ENCODE measurements around the gene DAPK1.

DAPK1 gene

DNA sequence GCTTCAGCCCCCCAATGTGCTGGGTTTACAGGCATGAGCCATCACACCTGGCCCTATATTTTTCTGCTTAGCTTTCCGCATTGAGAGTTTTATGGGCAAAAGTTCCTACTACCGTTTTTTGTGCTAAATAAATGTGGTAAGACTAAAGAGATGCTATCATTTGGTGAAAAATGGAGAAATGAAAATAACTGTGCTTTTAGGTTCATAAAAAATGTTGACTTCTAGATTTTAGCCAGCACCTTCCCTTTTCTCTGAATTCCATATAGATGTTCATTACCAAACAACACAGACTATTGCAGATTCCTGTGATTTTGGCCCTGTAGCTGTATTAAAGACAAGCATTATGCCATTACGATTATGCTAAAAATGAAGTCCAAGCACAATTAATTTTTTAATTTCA, 156.3 kb downstream of the DAPK1 start:
- Histone ChIP-seq H3K4me3 (ENCODE audit: low read length) (no peak overlapping the region), H3K4me1 (ENCODE audit: low read length) (no peaks in the 10 kb centered on the region), H3K27me3 (ENCODE audit: low read depth, low read length) (no peaks in the 10 kb centered on the region), H3K9ac (ENCODE audit: low read length) (no peak overlapping the region), H2AFZ (ENCODE audit: low read depth, low read length) (no peak overlapping the region), H3K4me2 (ENCODE audit: low read length) (no peak overlapping the region), H3K79me2 (ENCODE audit: low read length) (no peaks in the 10 kb centered on the region), H3K27ac (ENCODE audit: low read length) (no peak overlapping the region), H4K20me1 (ENCODE audit: insufficient read depth, low read length) (no peaks in the 10 kb centered on the region), H3K9me3 (ENCODE audit: insufficient read depth, low read length) (no peaks in the 10 kb centered on the region), H3K36me3 (replicated peaks; ENCODE audit: low read depth, low read length) (no peaks in the 10 kb centered on the region)
- TF ChIP-seq, protein P1, sequence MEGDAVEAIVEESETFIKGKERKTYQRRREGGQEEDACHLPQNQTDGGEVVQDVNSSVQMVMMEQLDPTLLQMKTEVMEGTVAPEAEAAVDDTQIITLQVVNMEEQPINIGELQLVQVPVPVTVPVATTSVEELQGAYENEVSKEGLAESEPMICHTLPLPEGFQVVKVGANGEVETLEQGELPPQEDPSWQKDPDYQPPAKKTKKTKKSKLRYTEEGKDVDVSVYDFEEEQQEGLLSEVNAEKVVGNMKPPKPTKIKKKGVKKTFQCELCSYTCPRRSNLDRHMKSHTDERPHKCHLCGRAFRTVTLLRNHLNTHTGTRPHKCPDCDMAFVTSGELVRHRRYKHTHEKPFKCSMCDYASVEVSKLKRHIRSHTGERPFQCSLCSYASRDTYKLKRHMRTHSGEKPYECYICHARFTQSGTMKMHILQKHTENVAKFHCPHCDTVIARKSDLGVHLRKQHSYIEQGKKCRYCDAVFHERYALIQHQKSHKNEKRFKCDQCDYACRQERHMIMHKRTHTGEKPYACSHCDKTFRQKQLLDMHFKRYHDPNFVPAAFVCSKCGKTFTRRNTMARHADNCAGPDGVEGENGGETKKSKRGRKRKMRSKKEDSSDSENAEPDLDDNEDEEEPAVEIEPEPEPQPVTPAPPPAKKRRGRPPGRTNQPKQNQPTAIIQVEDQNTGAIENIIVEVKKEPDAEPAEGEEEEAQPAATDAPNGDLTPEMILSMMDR (IDR thresholded peaks at IDR 0.05; ENCODE audit: low read depth, low read length), result no peak
- TF ChIP-seq EZH2phosphoT487 (IDR thresholded peaks at IDR 0.05; ENCODE audit: low read depth), result no peak

DNA sequence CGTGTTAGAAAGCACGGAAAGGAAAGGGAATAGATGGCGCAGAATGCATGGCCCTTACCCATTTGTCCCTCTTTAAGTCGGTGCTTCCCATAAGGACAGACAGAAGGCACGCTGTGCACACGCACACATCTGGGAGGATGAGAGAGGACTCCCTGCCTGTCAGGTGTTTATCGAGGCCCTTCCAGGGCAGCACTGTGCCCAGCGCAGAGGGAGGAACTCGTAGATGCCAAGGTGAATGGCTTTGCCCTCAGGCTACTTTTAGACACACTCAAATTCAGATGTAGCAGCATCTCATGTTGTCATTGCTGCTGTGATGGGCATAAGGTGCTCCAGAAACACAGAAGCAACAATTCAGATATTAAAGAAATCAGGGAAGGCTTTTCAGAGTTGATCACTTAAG, 158.1 kb downstream of the DAPK1 start:
- Histone ChIP-seq H4K20me1 (ENCODE audit: insufficient read depth, low read length) (no peaks in the 10 kb centered on the region), H3K4me2 (ENCODE audit: low read length) (no peak overlapping the region), H3K27ac (ENCODE audit: low read length) (no peak overlapping the region), H3K36me3 (replicated peaks; ENCODE audit: low read depth, low read length) (no peaks in the 10 kb centered on the region), H3K79me2 (ENCODE audit: low read length) (no peaks in the 10 kb centered on the region), H3K27me3 (ENCODE audit: low read depth, low read length) (no peaks in the 10 kb centered on the region), H3K9ac (ENCODE audit: low read length) (no peak overlapping the region), H2AFZ (ENCODE audit: low read depth, low read length) (no peak overlapping the region), H3K9me3 (ENCODE audit: insufficient read depth, low read length) (no peaks in the 10 kb centered on the region), H3K4me3 (ENCODE audit: low read length) (no peak overlapping the region), H3K4me1 (ENCODE audit: low read length) (no peaks in the 10 kb centered on the region)
- TF ChIP-seq EZH2phosphoT487 (IDR thresholded peaks at IDR 0.05; ENCODE audit: low read depth), result no peak
- TF ChIP-seq, protein P1 (IDR thresholded peaks at IDR 0.05; ENCODE audit: low read depth, low read length), result no peak

DNA sequence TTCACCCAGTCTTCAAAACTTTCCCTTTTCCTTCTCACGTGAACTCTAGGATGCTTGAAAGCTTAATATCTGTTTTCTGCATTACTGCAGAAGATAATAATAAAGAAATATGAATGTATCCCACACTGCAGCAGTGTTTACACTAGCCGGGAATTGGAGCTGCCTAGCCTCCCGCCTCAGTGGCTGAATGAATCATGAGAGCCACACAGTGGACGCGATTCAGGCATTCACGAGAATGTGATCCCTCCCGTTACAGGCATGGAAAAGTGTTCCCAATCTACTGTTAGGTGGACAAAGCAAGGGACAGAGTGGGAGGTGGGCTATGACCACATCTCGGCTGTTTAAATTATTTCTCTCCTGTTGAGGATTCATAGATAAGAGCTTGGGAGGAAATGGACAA, 158.8 kb downstream of the DAPK1 start:
- no peak overlapping the region for H2AFZ ChIP-seq (ENCODE audit: low read depth, low read length)
- no peak overlapping the region for H3K27ac ChIP-seq (ENCODE audit: low read length)
- H3K79me2 ChIP-seq (ENCODE audit: low read length), result no peaks in the 10 kb centered on the region
- H3K9ac ChIP-seq (ENCODE audit: low read length), result no peak overlapping the region
- H3K36me3 ChIP-seq (replicated peaks; ENCODE audit: low read depth, low read length), result no peaks in the 10 kb centered on the region
- H3K4me1 ChIP-seq (ENCODE audit: low read length), result no peaks in the 10 kb centered on the region
- no peak overlapping the region for H3K4me3 ChIP-seq (ENCODE audit: low read length)
- H4K20me1 ChIP-seq (ENCODE audit: insufficient read depth, low read length), result no peaks in the 10 kb centered on the region
- H3K27me3 ChIP-seq (ENCODE audit: low read depth, low read length), result no peaks in the 10 kb centered on the region
- TF ChIP-seq EZH2phosphoT487 (IDR thresholded peaks at IDR 0.05; ENCODE audit: low read depth), result no peak
- TF ChIP-seq, protein P1 (IDR thresholded peaks at IDR 0.05; ENCODE audit: low read depth, low read length), result no peak
- H3K9me3 ChIP-seq (ENCODE audit: insufficient read depth, low read length), result no peaks in the 10 kb centered on the region
- no peak overlapping the region for H3K4me2 ChIP-seq (ENCODE audit: low read length)

DNA sequence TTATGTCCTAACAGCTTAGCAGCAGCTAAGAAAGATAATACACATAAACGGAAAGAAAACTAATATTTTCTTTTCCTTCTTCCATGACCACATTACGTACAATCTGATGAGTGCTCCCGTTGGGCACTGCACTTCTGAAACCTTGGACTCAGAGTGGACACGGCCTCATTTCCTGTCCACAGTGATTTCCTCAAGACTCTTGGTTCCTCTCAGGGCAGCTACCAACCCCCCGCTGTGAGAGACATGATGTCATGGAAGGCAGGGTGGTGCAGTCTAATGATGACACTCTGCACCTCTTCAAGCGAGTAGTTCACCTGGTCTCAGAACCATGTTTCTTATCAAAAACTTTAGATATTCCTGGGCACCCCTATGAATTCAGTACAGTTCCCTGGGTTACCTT, 159.5 kb downstream of the DAPK1 start:
- Histone ChIP-seq H3K4me2 (ENCODE audit: low read length) (no peak overlapping the region), H3K27ac (ENCODE audit: low read length) (no peak overlapping the region), H3K36me3 (replicated peaks; ENCODE audit: low read depth, low read length) (no peaks in the 10 kb centered on the region), H3K27me3 (ENCODE audit: low read depth, low read length) (no peaks in the 10 kb centered on the region), H3K9ac (ENCODE audit: low read length) (no peak overlapping the region), H3K4me3 (ENCODE audit: low read length) (no peak overlapping the region), H3K9me3 (ENCODE audit: insufficient read depth, low read length) (no peaks in the 10 kb centered on the region), H3K4me1 (ENCODE audit: low read length) (no peaks in the 10 kb centered on the region), H2AFZ (ENCODE audit: low read depth, low read length) (no peak overlapping the region), H4K20me1 (ENCODE audit: insufficient read depth, low read length) (no peaks in the 10 kb centered on the region), H3K79me2 (ENCODE audit: low read length) (no peaks in the 10 kb centered on the region)
- TF ChIP-seq, protein P1 (IDR thresholded peaks at IDR 0.05; ENCODE audit: low read depth, low read length), result no peak
- no peak for TF ChIP-seq EZH2phosphoT487 (IDR thresholded peaks at IDR 0.05; ENCODE audit: low read depth)
